ENCODE results near the gene EEF1AKMT1. TPM values are rescaled to one million over a fixed set of nuclear protein-coding genes. Genes with fewer than 3 reads are reported as not detected.

EEF1AKMT1 gene
- total RNA-seq, 1 experiment from 2014 or later, result 8.9 TPM

GRCh38 chr13:20728579-20729311 is 45.0 kb downstream of the EEF1AKMT1 start:
- H3F3A ChIP-seq (ENCODE audit: insufficient read depth, low read depth), result no peaks in the 10 kb centered on the region
- H2AFZ ChIP-seq, result no peak overlapping the region
- TF ChIP-seq CTCF (conservative IDR thresholded peaks at IDR 0.05), result no peak
- no peak for TF ChIP-seq EZH2 (IDR thresholded peaks at IDR 0.05; ENCODE audit: low read depth)
- CTCF ChIA-PET, result no interaction called here
- no peak overlapping the region for H3K27ac ChIP-seq
- BruUV-seq (replicated peaks), result no TSS peak
- H3K79me2 ChIP-seq (ENCODE audit: low read depth), result no peaks in the 10 kb centered on the region
- H3K9me3 ChIP-seq (ENCODE audit: insufficient read depth, low read depth), result no peaks in the 10 kb centered on the region
- no peak for DNase-seq
- no peaks in the 10 kb centered on the region for H3K4me1 ChIP-seq (replicated peaks; ENCODE audit: insufficient read depth)
- H3K36me3 ChIP-seq (ENCODE audit: low read depth), result no peaks in the 10 kb centered on the region
- intact Hi-C loops (cut with micrococcal nuclease; ENCODE audit: unreplicated experiment), result no loop called here
- POLR2A ChIA-PET (ENCODE audit: unreplicated experiment), result no interaction called here
- no peak overlapping the region for H3K4me3 ChIP-seq
- no peaks in the 10 kb centered on the region for H3K27me3 ChIP-seq (ENCODE audit: insufficient read depth, low read depth)
- no peaks in the 10 kb centered on the region for H4K20me1 ChIP-seq (ENCODE audit: insufficient read depth)
- no peak overlapping the region for H3K4me2 ChIP-seq
- H3K9me2 ChIP-seq (ENCODE audit: insufficient read depth), result no peaks in the 10 kb centered on the region

- ChIA-PET POLR2A (ENCODE audit: unreplicated experiment) (no interaction called here), CTCF (no interaction called here)
- BruUV-seq (replicated peaks), result no TSS peak
- TF ChIP-seq EZH2 (IDR thresholded peaks at IDR 0.05; ENCODE audit: low read depth) (no peak), CTCF (conservative IDR thresholded peaks at IDR 0.05) (no peak)
- Histone ChIP-seq H4K20me1 (ENCODE audit: insufficient read depth) (no peaks in the 10 kb centered on the region), H3F3A (ENCODE audit: insufficient read depth, low read depth) (no peaks in the 10 kb centered on the region; the same call in 1 of the 2 replicates), H3K27ac (no peak overlapping the region), H2AFZ (no peak overlapping the region), H3K4me1 (replicated peaks; ENCODE audit: insufficient read depth) (no peaks in the 10 kb centered on the region), H3K27me3 (ENCODE audit: insufficient read depth, low read depth) (no peaks in the 10 kb centered on the region), H3K4me2 (no peak overlapping the region), H3K9me2 (ENCODE audit: insufficient read depth) (no peaks in the 10 kb centered on the region), H3K79me2 (ENCODE audit: low read depth) (no peaks in the 10 kb centered on the region), H3K4me3 (no peak overlapping the region), H3K36me3 (ENCODE audit: low read depth) (no peaks in the 10 kb centered on the region), H3K9me3 (ENCODE audit: insufficient read depth, low read depth) (no peaks in the 10 kb centered on the region)
- intact Hi-C loops (cut with micrococcal nuclease; ENCODE audit: unreplicated experiment), result no loop called here
- no peak for DNase-seq
Observed at GRCh38 chr13:20727856-20728255, 45.9 kb downstream of the EEF1AKMT1 start.

- no peaks in the 10 kb centered on the region; the same call in 1 of the 2 replicates for H3F3A ChIP-seq (ENCODE audit: insufficient read depth, low read depth)
- no TSS peak for BruUV-seq (replicated peaks)
- peak in 1 of 2 experiments; percentile 19 for DNase-seq
- no peaks in the 10 kb centered on the region for H3K9me3 ChIP-seq (ENCODE audit: insufficient read depth, low read depth)
- TF ChIP-seq EZH2 (IDR thresholded peaks at IDR 0.05; ENCODE audit: low read depth) (no peak), CTCF (conservative IDR thresholded peaks at IDR 0.05) (no peak)
- CTCF ChIA-PET, result no interaction called here
- no peaks in the 10 kb centered on the region for H3K9me2 ChIP-seq (ENCODE audit: insufficient read depth)
- no peaks in the 10 kb centered on the region for H3K4me1 ChIP-seq (replicated peaks; ENCODE audit: insufficient read depth)
- no peaks in the 10 kb centered on the region for H4K20me1 ChIP-seq (ENCODE audit: insufficient read depth)
- intact Hi-C loops (cut with micrococcal nuclease; ENCODE audit: unreplicated experiment), result no loop called here
- H3K4me3 ChIP-seq, result no peak overlapping the region
- H3K27ac ChIP-seq, result no peak overlapping the region
- H3K36me3 ChIP-seq (ENCODE audit: low read depth), result no peaks in the 10 kb centered on the region
- no peak overlapping the region for H2AFZ ChIP-seq
- no peak overlapping the region for H3K4me2 ChIP-seq
- no peaks in the 10 kb centered on the region for H3K27me3 ChIP-seq (ENCODE audit: insufficient read depth, low read depth)
- H3K79me2 ChIP-seq (ENCODE audit: low read depth), result no peaks in the 10 kb centered on the region
- POLR2A ChIA-PET (ENCODE audit: unreplicated experiment), result interaction anchor here (0.7 kb wide), 2 partner anchors 108 to 703 kb away, joined by 3 to 5 read pairs; no protein-coding TSS in a partner anchor
Observed at GRCh38 chr13:20721454-20722357, 52.1 kb downstream of the EEF1AKMT1 start.
